NCI-H1694 (cell line): ENCODE data around the gene SIX5.
A peak's percentile ranks its signal among the peaks of the same experiment; 100 is the strongest.

ENCODE experiments used
- DNase-seq: peaks from one replicate; lab custom pipeline; 2025; lab: John Stamatoyannopoulos, UW

SIX5 gene

GRCh38 chr19:45773384-45773783 lies 4.3 kb upstream of the SIX5 start:
- DNase-seq: no peak

GRCh38 chr19:45772912-45773311 lies 3.9 kb upstream of the SIX5 start:
- no peak for DNase-seq

DNA sequence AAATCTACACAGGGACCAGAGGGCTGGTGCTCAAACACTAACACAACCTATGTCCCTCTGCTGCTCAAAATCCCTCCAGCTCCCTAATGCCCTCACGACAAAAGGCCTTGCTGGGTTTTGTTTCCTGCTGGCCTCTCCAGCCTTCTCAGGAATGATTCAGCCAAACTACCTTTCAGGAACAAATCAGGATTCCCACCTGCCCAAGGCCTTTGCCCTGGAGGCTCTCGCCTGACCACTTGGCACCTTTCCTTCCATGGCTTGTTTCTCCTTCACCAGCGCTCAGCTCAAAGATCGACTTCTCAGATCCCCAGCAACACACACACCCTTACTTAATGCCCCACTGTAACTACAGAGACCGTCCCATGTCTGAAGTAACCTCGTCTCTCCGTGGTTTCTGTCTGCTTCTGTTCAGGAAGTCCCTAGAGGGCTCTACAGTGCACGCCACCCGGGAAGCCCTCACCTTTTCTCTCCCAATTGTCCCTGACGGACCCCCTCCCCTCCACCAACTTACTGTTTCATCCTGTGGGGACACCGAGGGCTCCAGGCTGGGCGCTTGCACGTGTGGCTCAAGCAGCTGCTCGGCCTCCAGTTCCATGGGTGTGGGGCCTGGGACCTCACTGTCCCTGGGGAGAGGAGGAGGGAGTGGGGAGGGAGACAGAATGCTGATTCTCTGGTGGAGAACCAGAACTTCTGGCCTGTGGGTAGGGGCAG lies 3.2 kb upstream of the SIX5 start:
- no peak for DNase-seq

DNA sequence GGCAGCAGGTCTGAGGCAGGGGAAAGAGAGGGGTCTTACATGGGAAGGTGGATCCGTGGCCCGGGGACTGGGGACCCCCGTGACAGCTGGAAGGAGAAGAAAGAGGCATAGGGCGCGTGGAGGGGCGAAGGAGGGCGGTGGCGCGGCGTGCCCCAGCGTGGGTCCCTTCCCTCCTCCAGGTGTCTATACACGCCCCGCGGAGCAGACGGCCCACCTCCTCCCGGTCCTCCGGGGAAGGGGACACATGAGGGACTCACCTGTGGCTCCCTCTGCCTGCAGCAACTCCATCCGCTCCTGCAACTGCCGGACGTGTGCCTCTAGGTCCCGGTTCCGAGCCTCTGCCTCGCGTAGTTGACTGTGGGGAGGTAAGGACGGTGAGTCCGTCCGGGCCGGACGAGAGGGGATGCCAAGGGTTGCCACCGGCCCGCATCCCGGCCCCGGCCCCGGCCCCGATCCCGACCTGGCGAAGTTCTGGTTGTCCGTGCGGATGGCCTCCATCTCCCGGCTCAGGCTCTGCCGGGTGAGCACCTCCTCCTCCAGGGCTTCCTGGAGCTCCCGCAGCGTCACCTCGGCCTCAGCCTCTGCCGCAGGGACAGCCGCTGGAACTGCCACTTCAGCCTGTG lies 2.4 kb upstream of the SIX5 start:
- DNase-seq: no peak

DNA sequence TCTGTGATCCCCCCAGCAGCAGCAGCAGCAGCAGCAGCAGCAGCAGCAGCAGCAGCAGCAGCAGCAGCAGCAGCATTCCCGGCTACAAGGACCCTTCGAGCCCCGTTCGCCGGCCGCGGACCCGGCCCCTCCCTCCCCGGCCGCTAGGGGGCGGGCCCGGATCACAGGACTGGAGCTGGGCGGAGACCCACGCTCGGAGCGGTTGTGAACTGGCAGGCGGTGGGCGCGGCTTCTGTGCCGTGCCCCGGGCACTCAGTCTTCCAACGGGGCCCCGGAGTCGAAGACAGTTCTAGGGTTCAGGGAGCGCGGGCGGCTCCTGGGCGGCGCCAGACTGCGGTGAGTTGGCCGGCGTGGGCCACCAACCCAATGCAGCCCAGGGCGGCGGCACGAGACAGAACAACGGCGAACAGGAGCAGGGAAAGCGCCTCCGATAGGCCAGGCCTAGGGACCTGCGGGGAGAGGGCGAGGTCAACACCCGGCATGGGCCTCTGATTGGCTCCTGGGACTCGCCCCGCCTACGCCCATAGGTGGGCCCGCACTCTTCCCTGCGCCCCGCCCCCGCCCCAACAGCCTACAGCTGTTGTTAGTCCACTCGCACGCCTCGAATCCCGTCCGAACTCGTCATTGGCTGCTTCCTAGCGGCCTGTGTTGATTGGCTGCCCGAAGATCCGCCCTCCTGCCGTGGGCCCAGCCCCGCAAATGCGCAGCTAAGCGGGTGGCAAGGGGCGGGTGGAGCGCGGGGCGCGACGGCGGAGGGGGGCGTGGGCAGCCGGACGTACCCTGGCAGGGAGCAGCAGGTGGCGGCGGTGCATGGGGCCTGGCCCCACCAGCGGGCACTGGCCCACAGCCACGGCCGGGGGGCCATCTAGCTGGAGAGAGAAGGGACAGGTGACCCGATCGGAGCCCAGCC lies 1.4 kb upstream of the SIX5 start:
- DNase-seq: peak; percentile 98

GRCh38 chr19:45769821-45770191 lies 754 bp upstream of the SIX5 start:
- no peak for DNase-seq

GRCh38 chr19:45768655-45768983 lies 433 bp downstream of the SIX5 start:
- DNase-seq: no peak

GRCh38 chr19:45767881-45768654 lies 984 bp downstream of the SIX5 start:
- no peak for DNase-seq

- DNase-seq: no peak
Measured at GRCh38 chr19:45767410-45767880, 1.6 kb downstream of the SIX5 start.

DNA sequence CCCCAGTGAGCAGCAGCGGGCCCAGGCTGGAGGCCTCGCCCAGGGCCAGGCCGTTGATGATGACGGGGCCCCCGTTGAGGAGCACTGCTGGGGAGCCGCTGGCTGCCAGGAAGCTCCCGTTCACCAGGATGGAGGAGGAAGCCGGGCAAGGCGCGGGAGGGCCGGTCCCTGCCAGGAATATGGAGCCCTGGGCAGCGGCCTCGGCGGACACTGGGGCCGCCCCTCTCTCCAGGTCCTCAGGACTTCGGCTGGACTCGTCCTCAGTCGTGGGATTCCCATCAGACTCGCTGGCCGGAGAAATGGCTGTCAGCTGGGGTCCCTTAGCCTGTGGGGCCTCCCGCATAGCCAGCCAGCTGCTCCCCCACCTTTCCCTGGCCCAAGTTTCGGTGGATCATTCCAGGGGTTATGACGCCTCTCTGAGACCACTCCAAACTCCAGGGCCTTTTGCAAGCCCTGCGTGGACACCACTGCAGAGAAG lies 2.1 kb downstream of the SIX5 start:
- no peak for DNase-seq

DNA sequence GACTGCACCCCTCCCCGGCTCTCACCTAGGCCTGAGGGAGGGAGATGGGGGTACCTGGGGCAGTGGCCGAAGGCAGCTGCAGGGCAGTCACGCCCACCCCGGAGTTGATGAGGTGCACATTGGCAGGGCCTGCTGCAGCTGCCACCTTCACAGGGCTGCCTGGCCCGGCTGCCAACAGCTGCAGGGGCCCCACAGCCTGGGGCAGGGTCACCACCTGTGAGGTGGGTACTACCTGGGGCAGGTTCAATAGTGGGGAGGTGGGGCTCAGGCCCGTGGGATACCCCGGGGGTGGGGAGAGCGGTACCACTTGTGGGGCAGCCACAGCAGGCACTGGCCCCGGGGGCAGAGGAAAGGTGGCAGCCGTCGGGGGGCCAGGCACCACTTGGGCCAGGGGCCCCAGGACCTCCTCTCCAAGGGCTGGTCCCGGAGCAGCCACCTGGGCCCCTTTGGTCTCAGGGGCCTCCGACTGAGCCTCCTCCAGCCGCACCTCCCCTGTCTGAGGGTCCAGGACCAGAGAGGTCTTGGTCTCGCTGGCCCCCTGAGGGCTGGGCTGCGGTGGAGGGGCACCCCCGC lies 2.7 kb downstream of the SIX5 start:
- no peak for DNase-seq

GRCh38 chr19:45765702-45766295 lies 3.3 kb downstream of the SIX5 start:
- no peak for DNase-seq

DNA sequence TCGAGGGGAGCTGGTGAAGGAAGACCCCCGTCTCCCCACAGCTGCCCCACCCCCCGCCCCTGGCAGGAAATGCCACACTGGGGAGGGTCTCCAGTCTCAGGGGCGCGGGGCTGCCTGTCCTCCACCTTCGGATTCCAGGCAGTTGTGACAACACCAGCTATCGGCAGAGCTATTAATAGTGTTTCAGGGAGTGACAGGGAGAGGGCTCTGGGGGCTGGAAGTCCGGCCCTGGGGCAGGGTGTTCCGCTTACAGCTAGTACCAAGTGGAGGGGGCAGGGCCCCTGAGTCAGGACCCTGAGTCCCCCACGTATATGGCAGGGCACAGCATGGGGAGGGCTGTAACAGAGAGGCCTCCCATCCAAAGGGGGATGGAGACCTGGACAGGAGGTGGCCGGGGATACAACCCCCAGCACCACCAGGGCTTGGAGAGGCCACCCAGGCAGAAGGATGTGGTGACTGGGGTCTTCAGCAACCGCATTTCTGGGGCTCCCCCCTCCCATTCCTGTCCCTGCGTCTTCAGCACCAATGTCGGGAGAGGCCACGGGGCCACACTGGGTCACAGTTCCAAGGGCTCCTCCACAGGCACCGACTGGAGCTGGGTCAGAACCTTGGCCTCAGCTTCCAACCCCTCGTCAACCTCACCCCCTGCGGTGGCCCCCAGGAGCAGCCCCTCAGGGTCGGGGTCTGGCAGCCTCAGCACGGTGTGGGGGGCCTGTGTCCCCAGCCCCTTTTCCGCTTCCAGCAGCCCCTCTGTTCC lies 3.9 kb downstream of the SIX5 start:
- DNase-seq: no peak

- DNase-seq: no peak
Measured at GRCh38 chr19:45764475-45764874, 4.6 kb downstream of the SIX5 start.

DNA sequence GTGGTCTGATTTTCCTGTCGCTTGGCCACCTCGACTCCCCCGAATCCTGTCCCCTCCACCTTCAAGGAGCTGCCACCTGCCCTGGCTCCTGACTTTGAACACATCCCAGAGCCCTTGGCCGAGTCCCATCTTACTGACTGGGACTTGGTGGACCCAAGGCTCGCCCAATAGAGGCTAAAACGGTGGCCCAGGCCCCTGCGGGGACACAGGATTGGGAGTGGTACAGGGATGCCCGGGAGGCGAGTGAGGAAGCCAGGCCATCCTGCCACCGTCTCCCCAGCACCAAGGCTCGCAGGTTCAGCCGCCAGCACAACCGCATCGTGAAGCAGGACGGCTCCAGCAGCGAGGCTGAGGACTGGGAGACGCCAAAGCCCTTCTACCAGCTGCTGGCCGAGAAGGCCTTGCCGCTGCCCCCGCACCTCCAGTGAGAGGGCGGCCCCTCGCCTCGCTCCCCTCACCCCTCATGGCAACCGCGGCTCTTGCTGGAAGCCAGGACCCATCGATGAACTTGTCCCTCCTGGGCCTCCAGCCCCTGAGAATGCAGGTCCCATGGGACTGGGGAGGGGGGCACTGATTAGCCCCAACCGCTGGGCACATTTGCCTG lies 5.3 kb downstream of the SIX5 start:
- DNase-seq: no peak

DNA sequence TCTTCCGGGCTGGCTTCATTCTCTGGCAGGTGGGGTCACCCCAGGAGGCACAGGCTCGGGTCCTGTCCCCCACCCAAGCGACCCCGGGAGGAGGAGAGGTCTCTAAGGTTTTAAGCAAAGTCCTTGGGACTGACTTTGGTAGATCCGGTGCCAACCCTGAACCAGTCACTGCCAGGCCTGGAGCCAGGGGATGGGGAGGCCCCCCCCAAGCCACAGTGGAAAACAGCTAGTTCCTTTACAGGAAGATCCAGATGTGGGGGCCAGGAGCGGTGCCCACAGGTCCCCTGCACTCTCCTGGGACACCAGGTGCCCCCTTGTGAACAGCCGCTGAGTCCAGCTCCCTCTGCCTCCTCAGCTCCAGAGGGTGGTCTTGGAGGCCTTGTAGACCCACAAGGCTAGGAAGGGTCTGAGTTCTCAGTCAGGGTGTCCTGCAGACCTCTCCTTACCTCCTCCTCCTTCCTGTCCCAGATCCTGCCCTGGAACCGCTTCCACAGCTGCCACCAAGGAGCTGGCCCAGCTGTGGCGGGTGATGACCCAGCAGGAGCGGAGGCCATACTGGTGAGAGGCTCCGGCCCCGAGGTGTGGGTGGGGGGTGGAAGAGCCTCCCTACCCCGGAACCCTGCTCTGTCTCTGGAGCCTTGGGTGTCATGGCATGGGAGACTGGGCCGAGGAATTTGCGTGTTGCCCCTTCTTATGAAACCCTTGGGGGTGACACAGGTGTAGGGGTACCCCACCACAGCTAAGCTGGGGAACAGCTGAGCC lies 6.0 kb downstream of the SIX5 start:
- no peak for DNase-seq

GRCh38 chr19:45761714-45762113 lies 7.3 kb downstream of the SIX5 start:
- DNase-seq: no peak

DNA sequence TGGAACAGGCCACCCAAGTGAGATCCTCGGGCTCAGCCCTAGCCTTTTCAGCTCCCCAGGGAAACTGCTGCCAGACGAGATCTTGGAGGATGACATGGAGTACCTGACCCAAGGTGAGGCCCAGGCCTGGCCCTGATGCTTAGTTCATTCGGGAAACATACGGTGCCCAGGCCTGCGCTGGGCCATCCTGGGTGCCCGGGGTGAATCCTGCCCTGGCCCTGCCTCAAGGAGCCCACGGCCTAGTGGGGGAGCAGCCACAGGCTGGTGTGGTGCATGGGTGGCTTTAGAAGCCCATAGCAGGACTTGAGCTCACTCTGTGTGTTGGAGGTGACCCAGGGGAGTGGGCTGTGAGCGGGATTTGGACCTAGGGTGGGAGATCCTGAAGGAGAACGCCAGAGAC lies 10.1 kb downstream of the SIX5 start:
- DNase-seq: no peak

DNA sequence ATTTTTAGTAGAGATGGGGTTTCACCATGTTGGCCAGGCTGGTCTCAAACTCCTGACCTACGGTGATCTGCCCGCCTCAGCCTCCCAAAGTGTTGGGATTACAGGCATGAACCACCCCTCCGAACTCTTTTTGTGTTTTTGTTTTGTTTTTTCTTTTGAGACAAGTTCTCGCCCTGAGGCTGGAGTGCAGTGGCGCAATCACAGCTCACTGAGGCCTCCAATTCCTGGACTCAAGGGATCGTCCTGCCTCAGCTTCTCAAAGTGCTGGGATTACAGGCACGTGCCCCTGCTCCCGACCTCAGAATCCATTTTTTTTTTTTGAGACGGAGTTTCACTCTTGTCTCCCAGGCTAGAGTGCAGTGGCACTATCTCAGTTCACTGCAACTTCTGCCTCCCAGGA lies 11.4 kb downstream of the SIX5 start:
- DNase-seq: no peak
